HCT116 (cell line): ENCODE measurements around the gene MINDY1. TPM values are rescaled to one million over a fixed set of nuclear protein-coding genes. Genes with fewer than 3 reads are reported as not detected.

Experiments used
- ATAC-seq: fragments of 200-7000 bp; cut with Tn5 transposase; 2 replicates; pipeline ENCODE4 v1.9.1; 2020; ENCODE audit warnings: mild to moderate bottlenecking, moderate library complexity
- BruUV-seq: library from RNA; stranded (reverse); fragments of 400-500 nt; replicated peaks from 2 replicates; lab custom pipeline; 2021; lab: Mats Ljungman, UMichigan
- CTCF ChIA-PET: fragments of 300-600 bp; sonication (Branson Sonifier 250); formaldehyde crosslinking; loops from one replicate; lab custom pipeline; 2021; ENCODE audit warnings: antibody characterized with exemption; lab: Charles Lee
- POLR2A ChIA-PET: fragments of 300-600, 350-600 bp; sonication (Branson Sonifier 250); formaldehyde crosslinking; loops from one replicate; lab custom pipeline; 2021; ENCODE audit warnings: antibody characterized with exemption; lab: Charles Lee
- RAD21 ChIA-PET, 2 experiments: fragments of 300-600 bp; sonication (Branson Sonifier 250); formaldehyde crosslinking; loops; one replicate each; lab custom pipeline; 2023; ENCODE audit warnings: low total read pairs in 2 of 2; ENCODE audit not compliant: uncharacterized antibody in 2 of 2, unreplicated experiment in 2 of 2, low non-redundant PET in 1 of 2; lab: Charles Lee
- DNase-seq: peaks from one replicate; pipeline ENCODE4 v3.0.0-alpha.2; 2010; ENCODE audit warnings: low read depth, low spot score
- H2AFZ ChIP-seq: fragments of 200-600 bp; shearing (Covaris generic), sonication (generic); 2 replicates; pipeline ENCODE4 v1.6.1; 2017; ENCODE audit warnings: low read depth, mixed run types, mixed read lengths, antibody characterized with exemption, low read length; ENCODE audit not compliant: poor library complexity, severe bottlenecking
- H3K27ac ChIP-seq: 2 replicates; pipeline ENCODE4 v1.5.1; 2012; ENCODE audit warnings: low read depth, low read length
- H3K27me3 ChIP-seq: fragments of 200-600 bp; sonication (generic); 2 replicates; pipeline ENCODE4 v1.6.1; 2016; ENCODE audit warnings: mixed run types, low read length, mixed read lengths; ENCODE audit not compliant: insufficient read depth
- H3K36me3 ChIP-seq, 2 experiments: fragments of 200-500 bp in 1 of 2; fragments of 200-600 bp in 1 of 2; sonication (Bioruptor generic) in 1 of 2; sonication (generic) in 1 of 2; 2 replicates each; pipeline versions ENCODE4 v1.5.1 to v1.6.1; 2014 to 2016; ENCODE audit warnings: low read length in 2 of 2, inconsistent platforms in 1 of 2, mixed read lengths in 1 of 2, mixed run types in 1 of 2; ENCODE audit not compliant: insufficient read depth in 2 of 2, control insufficient read depth in 1 of 2
- H3K4me1 ChIP-seq, 2 experiments: fragments of 200-600 bp in 1 of 2; sonication (generic) in 1 of 2; 2 replicates each; pipeline versions ENCODE4 v1.5.1 to v1.6.1; 2012 to 2017; ENCODE audit warnings: low read length in 2 of 2, inconsistent platforms in 1 of 2, mild to moderate bottlenecking in 1 of 2, mixed read lengths in 1 of 2, mixed run types in 1 of 2, moderate library complexity in 1 of 2; ENCODE audit not compliant: insufficient read depth in 2 of 2, control insufficient read depth in 1 of 2
- H3K4me2 ChIP-seq: fragments of 200-600 bp; sonication (generic); 2 replicates; pipeline ENCODE4 v1.6.1; 2017; ENCODE audit warnings: mixed run types, low read length, mixed read lengths
- H3K4me3 ChIP-seq, 2 experiments: fragments of 200-600 bp in 1 of 2; sonication (generic) in 1 of 2; replicated peaks in 1 of 2; 2 replicates each; pipeline ENCODE4 v1.5.1; 2011 to 2016; ENCODE audit warnings: low read length in 2 of 2, control low read depth in 1 of 2, low read depth in 1 of 2, mild to moderate bottlenecking in 1 of 2, mixed read lengths in 1 of 2, mixed run types in 1 of 2
- H3K79me2 ChIP-seq: fragments of 200-600 bp; sonication (generic); 2 replicates; pipeline ENCODE4 v1.6.1; 2017; ENCODE audit warnings: mild to moderate bottlenecking, mixed run types, low read length, moderate library complexity, mixed read lengths; ENCODE audit not compliant: insufficient read depth
- H3K9ac ChIP-seq: fragments of 200-600 bp; sonication (generic); 2 replicates; pipeline ENCODE4 v1.6.1; 2016; ENCODE audit warnings: low read length, mixed read lengths
- H3K9me2 ChIP-seq: fragments of 200-600 bp; sonication (generic), shearing (Covaris generic); 2 replicates; pipeline ENCODE4 v1.6.1; 2017; ENCODE audit warnings: mixed run types, mild to moderate bottlenecking, moderate library complexity; ENCODE audit not compliant: insufficient read depth
- H3K9me3 ChIP-seq, 2 experiments: fragments of 200-500 bp in 1 of 2; fragments of 200-600 bp in 1 of 2; sonication (Bioruptor generic) in 1 of 2; sonication (generic) in 1 of 2; 2 replicates each; pipeline ENCODE4 v1.6.1; 2014 to 2017; ENCODE audit warnings: low read length in 2 of 2, mixed read lengths in 2 of 2, inconsistent platforms in 1 of 2, low read depth in 1 of 2, mild to moderate bottlenecking in 1 of 2, mixed run types in 1 of 2, moderate library complexity in 1 of 2; ENCODE audit not compliant: control insufficient read depth in 1 of 2, insufficient read depth in 1 of 2
- H4K20me1 ChIP-seq: fragments of 200-600 bp; sonication (generic), shearing (Covaris generic); 2 replicates; pipeline ENCODE4 v1.6.1; 2017; ENCODE audit warnings: mixed run types, mild to moderate bottlenecking, moderate library complexity; ENCODE audit not compliant: insufficient read depth
- CEBPB ChIP-seq: IDR thresholded peaks from 2 replicates; pipeline ENCODE4 v1.6.1; 2012; ENCODE audit warnings: low read depth
- EGR1 ChIP-seq: IDR thresholded peaks from 2 replicates; pipeline ENCODE4 v1.6.1; 2012; ENCODE audit warnings: low read depth
- ELF1 ChIP-seq: IDR thresholded peaks from 2 replicates; pipeline ENCODE4 v1.6.1; 2012; ENCODE audit warnings: low read depth, borderline replicate concordance
- EZH2 ChIP-seq: fragments of 200-600 bp; sonication (generic); IDR thresholded peaks from 2 replicates; pipeline ENCODE4 v1.6.1; 2017; ENCODE audit warnings: antibody characterized with exemption, mixed run types
- EZH2phosphoT487 ChIP-seq: fragments of 200-600 bp; IDR thresholded peaks from 2 replicates; pipeline ENCODE4 v1.6.1; 2018; ENCODE audit warnings: antibody characterized with exemption, borderline replicate concordance
- FOSL1 ChIP-seq: IDR thresholded peaks from 2 replicates; pipeline ENCODE4 v1.6.1; 2012; ENCODE audit warnings: low read depth
- POLR2A ChIP-seq: IDR thresholded peaks from 2 replicates; pipeline ENCODE4 v1.7.0; 2011; ENCODE audit warnings: borderline replicate concordance; ENCODE audit not compliant: insufficient read depth, insufficient read length; ENCODE audit errors: extremely low read depth
- POLR2AphosphoS5 ChIP-seq: IDR thresholded peaks from 2 replicates; pipeline ENCODE4 v1.6.1; 2011; ENCODE audit warnings: mild to moderate bottlenecking, low read depth, low read length, moderate library complexity
- RAD21 ChIP-seq: IDR thresholded peaks from 2 replicates; pipeline ENCODE4 v1.6.1; 2012; ENCODE audit warnings: low read depth, mild to moderate bottlenecking
- SIN3A ChIP-seq: IDR thresholded peaks from 2 replicates; pipeline ENCODE4 v1.6.1; 2012; ENCODE audit warnings: low read depth
- SRF ChIP-seq: IDR thresholded peaks from 2 replicates; pipeline ENCODE4 v1.6.1; 2012; ENCODE audit warnings: low read depth
- TCF7L2 ChIP-seq: IDR thresholded peaks from 2 replicates; pipeline ENCODE4 v1.7.0; 2011; ENCODE audit warnings: borderline replicate concordance, inconsistent platforms; ENCODE audit not compliant: insufficient read depth, insufficient read length; ENCODE audit errors: extremely low read depth
- ZNF274 ChIP-seq: fragments of 200-500 bp; sonication (Bioruptor generic); IDR thresholded peaks from 2 replicates; pipeline ENCODE4 v1.6.1; 2014; ENCODE audit warnings: mild to moderate bottlenecking, low read depth, low read length, inconsistent platforms
- intact Hi-C: fragments of 100-400 bp; cut with micrococcal nuclease; formaldehyde crosslinking; loops from 2 replicates; pipeline ENCODE4 v1.10.0; 2022
- total RNA-seq: library from RNA; stranded (reverse); gene quantifications from one replicate; pipeline ENCODE4 v1.2.1, GENCODE V29; 2021; ENCODE audit not compliant: unreplicated experiment
- TF ChIP-seq, protein P1 (sequence below): IDR thresholded peaks from 2 replicates; pipeline ENCODE4 v1.6.1; 2012
- TF ChIP-seq, protein P2 (sequence below): IDR thresholded peaks from 2 replicates; pipeline ENCODE4 v1.6.1; 2012
- TF ChIP-seq, protein P3 (sequence below): IDR thresholded peaks from 2 replicates; pipeline ENCODE4 v1.6.1; 2012; ENCODE audit warnings: low read depth
- TF ChIP-seq, protein P4 (sequence below), 3 experiments: fragments of 200-600 bp in 1 of 3; sonication (generic) in 1 of 3; IDR thresholded peaks in 2 of 3; conservative IDR thresholded peaks in 1 of 3; 2 replicates each; pipeline ENCODE4 v1.5.1; 2012 to 2017; ENCODE audit warnings: low read depth in 2 of 3, low read length in 2 of 3, antibody characterized with exemption in 1 of 3, borderline replicate concordance in 1 of 3, control low read depth in 1 of 3, mild to moderate bottlenecking in 1 of 3, mixed read lengths in 1 of 3, mixed run types in 1 of 3, moderate library complexity in 1 of 3; ENCODE audit not compliant: insufficient read depth in 1 of 3
- TF ChIP-seq, protein P5 (sequence below): IDR thresholded peaks from 2 replicates; pipeline ENCODE4 v1.6.1; 2011; ENCODE audit warnings: mild to moderate bottlenecking, low read length, moderate library complexity; ENCODE audit not compliant: insufficient replicate concordance; ENCODE audit errors: extremely low read depth

MINDY1 gene
- total RNA-seq, 1 experiment from 2014 or later, result 1.2 TPM

DNA sequence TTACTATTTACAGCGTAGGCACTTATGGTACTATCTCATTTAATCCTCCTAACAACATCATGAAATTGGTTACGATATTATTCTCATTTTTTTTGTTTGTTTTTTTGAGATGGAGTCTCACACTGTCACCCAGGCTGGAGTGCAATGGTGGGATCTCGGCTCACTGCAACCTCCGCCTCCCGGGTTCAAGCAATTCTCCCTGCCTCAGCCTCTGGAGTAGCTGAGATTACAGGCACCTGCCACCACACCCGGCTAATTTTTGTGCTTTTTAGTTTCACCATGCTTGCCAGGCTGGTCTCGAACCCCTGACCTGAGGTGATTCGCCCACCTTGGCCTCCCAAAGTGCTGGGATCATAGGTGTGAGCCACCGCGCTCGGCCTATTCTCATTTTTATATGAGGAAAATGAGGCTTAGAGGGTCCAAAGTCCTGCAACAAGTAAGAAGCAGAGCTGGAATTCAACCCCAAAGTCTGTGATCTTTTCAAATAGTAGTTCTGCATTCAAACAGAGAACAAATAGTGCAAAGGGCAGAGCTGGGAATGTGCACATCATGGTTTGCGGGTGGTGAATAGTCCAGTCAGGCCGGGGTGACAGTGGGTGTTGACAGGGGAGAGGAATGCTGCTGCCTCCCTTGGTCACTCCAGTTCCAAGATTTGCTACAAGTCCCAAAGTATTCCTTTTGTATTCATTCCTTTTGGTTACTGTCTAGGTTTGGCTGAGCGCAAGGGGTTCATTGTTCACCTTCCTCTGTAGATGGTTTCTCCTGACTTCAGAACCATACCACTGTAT lies 6.2 kb upstream of the MINDY1 start:
- Histone ChIP-seq H3K4me2 (no peak overlapping the region), H3K4me1 (peaks cover 4 to 16% of the 10 kb centered on the region in 2 experiments; a peak in 3 of 4 replicates), H3K27ac (no peak overlapping the region), H3K9me3 (no peaks in the 10 kb centered on the region), H3K9me2 (no peaks in the 10 kb centered on the region), H3K9ac (no peak overlapping the region), H3K79me2 (peaks cover 16% of the 10 kb centered on the region), H2AFZ (no peak overlapping the region), H3K36me3 (peaks cover 2 to 3% of the 10 kb centered on the region in 2 experiments; a peak in 2 of 4 replicates), H3K27me3 (no peaks in the 10 kb centered on the region), H4K20me1 (no peaks in the 10 kb centered on the region), H3K4me3 (no peak overlapping the region)
- ChIA-PET CTCF (no interaction called here), POLR2A (no interaction called here), RAD21 (no interaction called here)
- BruUV-seq, result no TSS peak
- TF ChIP-seq, protein P1, sequence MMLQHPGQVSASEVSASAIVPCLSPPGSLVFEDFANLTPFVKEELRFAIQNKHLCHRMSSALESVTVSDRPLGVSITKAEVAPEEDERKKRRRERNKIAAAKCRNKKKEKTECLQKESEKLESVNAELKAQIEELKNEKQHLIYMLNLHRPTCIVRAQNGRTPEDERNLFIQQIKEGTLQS, result no peak
- TF ChIP-seq ELF1, result no peak
- TF ChIP-seq, protein P2, sequence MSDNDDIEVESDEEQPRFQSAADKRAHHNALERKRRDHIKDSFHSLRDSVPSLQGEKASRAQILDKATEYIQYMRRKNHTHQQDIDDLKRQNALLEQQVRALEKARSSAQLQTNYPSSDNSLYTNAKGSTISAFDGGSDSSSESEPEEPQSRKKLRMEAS, result no peak
- TF ChIP-seq POLR2AphosphoS5, result no peak
- TF ChIP-seq RAD21, result no peak
- TF ChIP-seq ZNF274, result no peak
- TF ChIP-seq POLR2A, result no peak
- TF ChIP-seq, protein P3, sequence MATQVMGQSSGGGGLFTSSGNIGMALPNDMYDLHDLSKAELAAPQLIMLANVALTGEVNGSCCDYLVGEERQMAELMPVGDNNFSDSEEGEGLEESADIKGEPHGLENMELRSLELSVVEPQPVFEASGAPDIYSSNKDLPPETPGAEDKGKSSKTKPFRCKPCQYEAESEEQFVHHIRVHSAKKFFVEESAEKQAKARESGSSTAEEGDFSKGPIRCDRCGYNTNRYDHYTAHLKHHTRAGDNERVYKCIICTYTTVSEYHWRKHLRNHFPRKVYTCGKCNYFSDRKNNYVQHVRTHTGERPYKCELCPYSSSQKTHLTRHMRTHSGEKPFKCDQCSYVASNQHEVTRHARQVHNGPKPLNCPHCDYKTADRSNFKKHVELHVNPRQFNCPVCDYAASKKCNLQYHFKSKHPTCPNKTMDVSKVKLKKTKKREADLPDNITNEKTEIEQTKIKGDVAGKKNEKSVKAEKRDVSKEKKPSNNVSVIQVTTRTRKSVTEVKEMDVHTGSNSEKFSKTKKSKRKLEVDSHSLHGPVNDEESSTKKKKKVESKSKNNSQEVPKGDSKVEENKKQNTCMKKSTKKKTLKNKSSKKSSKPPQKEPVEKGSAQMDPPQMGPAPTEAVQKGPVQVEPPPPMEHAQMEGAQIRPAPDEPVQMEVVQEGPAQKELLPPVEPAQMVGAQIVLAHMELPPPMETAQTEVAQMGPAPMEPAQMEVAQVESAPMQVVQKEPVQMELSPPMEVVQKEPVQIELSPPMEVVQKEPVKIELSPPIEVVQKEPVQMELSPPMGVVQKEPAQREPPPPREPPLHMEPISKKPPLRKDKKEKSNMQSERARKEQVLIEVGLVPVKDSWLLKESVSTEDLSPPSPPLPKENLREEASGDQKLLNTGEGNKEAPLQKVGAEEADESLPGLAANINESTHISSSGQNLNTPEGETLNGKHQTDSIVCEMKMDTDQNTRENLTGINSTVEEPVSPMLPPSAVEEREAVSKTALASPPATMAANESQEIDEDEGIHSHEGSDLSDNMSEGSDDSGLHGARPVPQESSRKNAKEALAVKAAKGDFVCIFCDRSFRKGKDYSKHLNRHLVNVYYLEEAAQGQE, result no peak
- TF ChIP-seq EZH2, result no peak
- TF ChIP-seq SIN3A, result no peak
- TF ChIP-seq CEBPB, result no peak
- no peak for TF ChIP-seq TCF7L2
- TF ChIP-seq FOSL1, result no peak
- TF ChIP-seq SRF, result no peak
- TF ChIP-seq, protein P4, sequence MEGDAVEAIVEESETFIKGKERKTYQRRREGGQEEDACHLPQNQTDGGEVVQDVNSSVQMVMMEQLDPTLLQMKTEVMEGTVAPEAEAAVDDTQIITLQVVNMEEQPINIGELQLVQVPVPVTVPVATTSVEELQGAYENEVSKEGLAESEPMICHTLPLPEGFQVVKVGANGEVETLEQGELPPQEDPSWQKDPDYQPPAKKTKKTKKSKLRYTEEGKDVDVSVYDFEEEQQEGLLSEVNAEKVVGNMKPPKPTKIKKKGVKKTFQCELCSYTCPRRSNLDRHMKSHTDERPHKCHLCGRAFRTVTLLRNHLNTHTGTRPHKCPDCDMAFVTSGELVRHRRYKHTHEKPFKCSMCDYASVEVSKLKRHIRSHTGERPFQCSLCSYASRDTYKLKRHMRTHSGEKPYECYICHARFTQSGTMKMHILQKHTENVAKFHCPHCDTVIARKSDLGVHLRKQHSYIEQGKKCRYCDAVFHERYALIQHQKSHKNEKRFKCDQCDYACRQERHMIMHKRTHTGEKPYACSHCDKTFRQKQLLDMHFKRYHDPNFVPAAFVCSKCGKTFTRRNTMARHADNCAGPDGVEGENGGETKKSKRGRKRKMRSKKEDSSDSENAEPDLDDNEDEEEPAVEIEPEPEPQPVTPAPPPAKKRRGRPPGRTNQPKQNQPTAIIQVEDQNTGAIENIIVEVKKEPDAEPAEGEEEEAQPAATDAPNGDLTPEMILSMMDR (IDR thresholded peaks at IDR 0.05 in 2 of 3, conservative IDR thresholded peaks at IDR 0.05 in 1 of 3; ENCODE audit: borderline replicate concordance in 1 of 3, insufficient read depth in 1 of 3, low read depth in 2 of 3, low read length in 2 of 3), result no peak
- TF ChIP-seq EGR1, result no peak
- no peak for TF ChIP-seq EZH2phosphoT487
- TF ChIP-seq, protein P5, sequence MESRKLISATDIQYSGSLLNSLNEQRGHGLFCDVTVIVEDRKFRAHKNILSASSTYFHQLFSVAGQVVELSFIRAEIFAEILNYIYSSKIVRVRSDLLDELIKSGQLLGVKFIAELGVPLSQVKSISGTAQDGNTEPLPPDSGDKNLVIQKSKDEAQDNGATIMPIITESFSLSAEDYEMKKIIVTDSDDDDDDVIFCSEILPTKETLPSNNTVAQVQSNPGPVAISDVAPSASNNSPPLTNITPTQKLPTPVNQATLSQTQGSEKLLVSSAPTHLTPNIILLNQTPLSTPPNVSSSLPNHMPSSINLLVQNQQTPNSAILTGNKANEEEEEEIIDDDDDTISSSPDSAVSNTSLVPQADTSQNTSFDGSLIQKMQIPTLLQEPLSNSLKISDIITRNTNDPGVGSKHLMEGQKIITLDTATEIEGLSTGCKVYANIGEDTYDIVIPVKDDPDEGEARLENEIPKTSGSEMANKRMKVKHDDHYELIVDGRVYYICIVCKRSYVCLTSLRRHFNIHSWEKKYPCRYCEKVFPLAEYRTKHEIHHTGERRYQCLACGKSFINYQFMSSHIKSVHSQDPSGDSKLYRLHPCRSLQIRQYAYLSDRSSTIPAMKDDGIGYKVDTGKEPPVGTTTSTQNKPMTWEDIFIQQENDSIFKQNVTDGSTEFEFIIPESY, result no peak
- DNase-seq (no peak), ATAC-seq (no peak)
- intact Hi-C loops, result no loop called here
